Sigmoid colon (tissue), 7 donors: Measurements from ENCODE around the gene MUC20. TPM values are rescaled to one million over a fixed set of nuclear protein-coding genes. Genes with fewer than 3 reads are reported as not detected.

ENCODE experiments used
- DNase-seq: peaks from one replicate; pipeline ENCODE4 v3.0.0-alpha.2; 2019
- H3K27ac ChIP-seq, 4 donors: fragments of 200-600 bp; sonication (generic); one replicate each; pipeline ENCODE4 v1.5.1; 2016 to 2019; ENCODE audit warnings: mild to moderate bottlenecking in 1 of 4
- H3K27me3 ChIP-seq, 3 donors: fragments of 200-600 bp; sonication (generic); one replicate each; pipeline ENCODE4 v1.5.1; 2019; ENCODE audit warnings: mild to moderate bottlenecking in 1 of 3
- H3K36me3 ChIP-seq, 4 donors: fragments of 200-600 bp; sonication (generic); one replicate each; pipeline ENCODE4 v1.5.1; 2016 to 2019
- H3K4me1 ChIP-seq, 4 donors: fragments of 200-600 bp; sonication (generic); one replicate each; pipeline ENCODE4 v1.5.1; 2017 to 2019
- H3K4me3 ChIP-seq, 4 donors: fragments of 200-600 bp; sonication (generic); one replicate each; pipeline ENCODE4 v1.5.1; 2017 to 2019; ENCODE audit warnings: mild to moderate bottlenecking in 2 of 4, moderate library complexity in 1 of 4
- H3K9me3 ChIP-seq, 4 donors: fragments of 200-600 bp in 3 of 4; sonication (generic) in 3 of 4; one replicate each; pipeline versions ENCODE4 v1.5.1 to v1.6.1; 2013 to 2019
- EP300 ChIP-seq, 4 donors: sonication (generic); formaldehyde crosslinking; IDR thresholded peaks; one replicate each; pipeline ENCODE4 v1.6.1; 2017; ENCODE audit warnings: antibody characterized with exemption in 4 of 4
- POLR2A ChIP-seq, 2 donors: fragments of 450-650 bp; IDR thresholded peaks; one replicate each; pipeline ENCODE4 v1.6.1; 2016; ENCODE audit warnings: antibody characterized with exemption in 2 of 2, mild to moderate bottlenecking in 2 of 2, moderate library complexity in 2 of 2
- POLR2AphosphoS5 ChIP-seq, 4 donors: sonication (generic); formaldehyde crosslinking; IDR thresholded peaks; one replicate each; pipeline ENCODE4 v1.6.1; 2017; ENCODE audit warnings: antibody characterized with exemption in 4 of 4
- WGBS, 2 donors: extraction: QIAGEN DNeasy Blood & Tissue Kit; methylation state at CpG; one replicate each; pipeline ENCODE4 v1.1.7; 2013; 5-methylcytosine and 5-hydroxymethylcytosine counted together
- intact Hi-C: fragments of 100-400 bp; cut with DNase I; formaldehyde crosslinking; loops from one replicate; pipeline ENCODE4 v1.15.1; 2023
- polyA plus RNA-seq, 3 donors: library from polyadenylated mRNA; stranded (reverse); fragments of 200-250 nt; gene quantifications; one replicate each; pipeline ENCODE4 v1.2.3, GENCODE V29; 2013
- total RNA-seq, 4 donors: library from RNA; depleted of rRNA; stranded (reverse); fragments of >200 nt; gene quantifications; one replicate each; pipeline ENCODE4 v1.1.0, GENCODE V29; 2016
- TF ChIP-seq, protein P1 (sequence below), 4 experiments: fragments of 450-650 bp in 3 of 4; fragments of 200-600 bp in 1 of 4; IDR thresholded peaks; one replicate each; pipeline ENCODE4 v1.5.1; 2016 to 2019; ENCODE audit warnings: antibody characterized with exemption in 4 of 4, mild to moderate bottlenecking in 3 of 4, moderate library complexity in 2 of 4
- donor health status: healthy with polysubstance abuse.
- donor health status: Bipolar disorder and iron deficiency.
- donor health status: healthy.

The MUC20 gene
- total and polyA plus RNA-seq, 7 donors: 2.9 to 48.7 (median 11.0) TPM

DNA sequence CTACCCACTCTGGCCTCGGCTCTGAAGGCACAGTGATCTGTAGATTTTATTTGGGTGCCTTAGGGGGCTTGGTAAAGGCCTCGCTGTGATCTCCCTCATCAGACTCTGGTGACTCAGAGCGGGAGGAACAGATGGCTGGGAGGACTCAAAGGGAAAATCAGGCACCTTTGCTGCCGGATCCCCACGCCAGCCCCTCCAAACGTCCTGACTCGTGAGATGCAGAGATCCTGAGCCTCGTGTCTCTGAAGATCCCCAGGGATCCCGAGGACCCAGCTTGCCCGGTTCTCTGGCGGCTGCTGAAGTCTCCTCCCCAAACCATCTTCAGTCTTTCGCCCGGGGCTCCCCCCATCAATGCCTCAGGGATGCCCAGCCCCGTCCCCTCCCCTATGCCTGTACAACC lies 32.8 kb downstream of the MUC20 start:
- H3K9me3 ChIP-seq: no peaks in the 10 kb centered on the region
- H3K4me1 ChIP-seq: peaks cover 0 to 4% (median 0%) of the 10 kb centered on the region in 4 donors
- no peak overlapping the region for H3K4me3 ChIP-seq
- no peak overlapping the region for H3K27ac ChIP-seq
- intact Hi-C loops: no loop called here
- H3K36me3 ChIP-seq: no peaks in the 10 kb centered on the region
- H3K27me3 ChIP-seq: peaks cover 4 to 21% (median 4%) of the 10 kb centered on the region in 3 donors
- 85 to 90% methylated on average over 14 of the region's 14 CpGs for WGBS, 2 donors
- no peak for TF ChIP-seq EP300 (IDR thresholded peaks at IDR 0.05)
- no peak for TF ChIP-seq POLR2A (IDR thresholded peaks at IDR 0.05)
- TF ChIP-seq, protein P1, sequence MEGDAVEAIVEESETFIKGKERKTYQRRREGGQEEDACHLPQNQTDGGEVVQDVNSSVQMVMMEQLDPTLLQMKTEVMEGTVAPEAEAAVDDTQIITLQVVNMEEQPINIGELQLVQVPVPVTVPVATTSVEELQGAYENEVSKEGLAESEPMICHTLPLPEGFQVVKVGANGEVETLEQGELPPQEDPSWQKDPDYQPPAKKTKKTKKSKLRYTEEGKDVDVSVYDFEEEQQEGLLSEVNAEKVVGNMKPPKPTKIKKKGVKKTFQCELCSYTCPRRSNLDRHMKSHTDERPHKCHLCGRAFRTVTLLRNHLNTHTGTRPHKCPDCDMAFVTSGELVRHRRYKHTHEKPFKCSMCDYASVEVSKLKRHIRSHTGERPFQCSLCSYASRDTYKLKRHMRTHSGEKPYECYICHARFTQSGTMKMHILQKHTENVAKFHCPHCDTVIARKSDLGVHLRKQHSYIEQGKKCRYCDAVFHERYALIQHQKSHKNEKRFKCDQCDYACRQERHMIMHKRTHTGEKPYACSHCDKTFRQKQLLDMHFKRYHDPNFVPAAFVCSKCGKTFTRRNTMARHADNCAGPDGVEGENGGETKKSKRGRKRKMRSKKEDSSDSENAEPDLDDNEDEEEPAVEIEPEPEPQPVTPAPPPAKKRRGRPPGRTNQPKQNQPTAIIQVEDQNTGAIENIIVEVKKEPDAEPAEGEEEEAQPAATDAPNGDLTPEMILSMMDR (IDR thresholded peaks at IDR 0.05): no peak
- no peak for TF ChIP-seq POLR2AphosphoS5 (IDR thresholded peaks at IDR 0.05)
- no peak for DNase-seq

DNA sequence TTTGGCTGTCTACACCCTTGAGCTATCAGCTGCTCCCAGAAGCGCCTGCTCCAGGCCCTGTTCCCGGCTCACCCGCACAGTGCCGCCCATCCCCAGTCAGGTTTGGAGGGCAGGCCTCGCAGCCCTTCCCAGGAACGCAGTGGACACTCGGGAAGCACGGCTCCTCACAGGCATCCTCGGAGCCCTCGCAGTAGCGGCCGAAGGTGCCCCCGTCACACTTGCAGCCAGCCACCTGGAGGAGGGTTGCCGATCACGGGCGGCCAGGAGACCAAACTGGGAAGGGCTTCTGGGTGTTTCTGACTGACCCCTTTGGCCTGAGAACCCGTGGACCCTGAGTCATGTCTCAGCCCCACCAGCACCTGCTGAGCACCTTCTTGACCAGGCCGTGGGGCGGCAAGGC lies 33.4 kb downstream of the MUC20 start:
- Histone ChIP-seq H3K27me3 (peaks cover 0 to 16% (median 4%) of the 10 kb centered on the region in 3 donors), H3K4me3 (no peak overlapping the region), H3K36me3 (no peaks in the 10 kb centered on the region), H3K4me1 (peaks cover 0 to 4% (median 0%) of the 10 kb centered on the region in 4 donors), H3K27ac (no peak overlapping the region), H3K9me3 (no peaks in the 10 kb centered on the region)
- DNase-seq: no peak
- TF ChIP-seq POLR2A (IDR thresholded peaks at IDR 0.05): no peak
- no peak for TF ChIP-seq POLR2AphosphoS5 (IDR thresholded peaks at IDR 0.05)
- no peak for TF ChIP-seq EP300 (IDR thresholded peaks at IDR 0.05)
- TF ChIP-seq, protein P1 (IDR thresholded peaks at IDR 0.05): no peak
- intact Hi-C loops: no loop called here
- WGBS, 2 donors: 94 to 95% methylated on average over 19 of the region's 19 CpGs

DNA sequence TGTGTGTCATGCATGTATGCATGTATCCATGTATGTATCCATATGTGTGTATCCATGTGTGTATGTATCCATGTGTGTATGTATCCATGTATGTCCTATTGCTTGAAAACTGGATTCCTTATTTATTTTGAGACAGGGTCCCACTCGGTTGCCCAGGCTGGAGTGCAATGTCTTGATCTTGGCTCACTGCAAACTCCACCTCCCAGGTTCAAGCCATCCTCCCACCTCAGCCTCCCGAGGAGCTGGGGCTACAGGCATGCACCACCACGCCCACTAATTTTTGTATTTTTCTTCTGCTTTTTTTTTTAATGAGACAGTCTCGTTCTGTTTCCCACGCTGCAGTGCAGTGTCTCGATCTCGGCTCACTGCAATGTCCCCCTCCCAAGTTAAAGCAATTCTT lies 34.1 kb downstream of the MUC20 start:
- peaks cover 0 to 4% (median 0%) of the 10 kb centered on the region in 4 donors for H3K4me1 ChIP-seq
- intact Hi-C loops: no loop called here
- 89 to 93% methylated on average over 7 of the region's 7 CpGs for WGBS, 2 donors
- TF ChIP-seq POLR2A (IDR thresholded peaks at IDR 0.05) (no peak), EP300 (IDR thresholded peaks at IDR 0.05) (no peak), POLR2AphosphoS5 (IDR thresholded peaks at IDR 0.05) (no peak)
- TF ChIP-seq, protein P1 (IDR thresholded peaks at IDR 0.05): no peak
- H3K4me3 ChIP-seq: no peak overlapping the region
- H3K27ac ChIP-seq: no peak overlapping the region
- no peak for DNase-seq
- no peaks in the 10 kb centered on the region for H3K36me3 ChIP-seq
- peaks cover 0 to 14% (median 4%) of the 10 kb centered on the region in 3 donors for H3K27me3 ChIP-seq
- no peaks in the 10 kb centered on the region for H3K9me3 ChIP-seq

DNA sequence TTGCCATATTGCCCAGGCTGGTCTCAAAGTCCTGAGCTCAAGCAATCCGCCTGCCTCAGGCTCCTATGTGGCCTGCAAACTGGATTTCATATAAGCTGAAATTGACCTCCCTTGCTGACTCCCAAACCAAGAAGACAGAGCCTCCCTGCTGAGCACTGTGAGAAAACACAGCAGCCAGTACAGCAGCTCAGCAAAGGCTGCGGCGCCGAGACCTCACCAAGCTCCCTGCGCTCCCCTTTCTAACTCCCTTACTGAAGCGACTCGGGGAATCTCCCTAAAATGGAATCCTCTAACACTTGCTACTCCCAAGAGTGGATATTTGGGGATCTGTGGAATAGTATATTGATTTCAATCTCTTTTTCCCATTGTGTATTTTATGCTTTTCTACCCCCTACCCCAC lies 34.6 kb downstream of the MUC20 start:
- peaks cover 0 to 12% (median 4%) of the 10 kb centered on the region in 3 donors for H3K27me3 ChIP-seq
- H3K4me1 ChIP-seq: peaks cover 0 to 4% (median 0%) of the 10 kb centered on the region in 4 donors
- TF ChIP-seq, protein P1 (IDR thresholded peaks at IDR 0.05): no peak
- TF ChIP-seq POLR2A (IDR thresholded peaks at IDR 0.05): no peak
- no peak for TF ChIP-seq POLR2AphosphoS5 (IDR thresholded peaks at IDR 0.05)
- no peak for TF ChIP-seq EP300 (IDR thresholded peaks at IDR 0.05)
- intact Hi-C loops: no loop called here
- no peak for DNase-seq
- H3K4me3 ChIP-seq: no peak overlapping the region
- no peaks in the 10 kb centered on the region for H3K9me3 ChIP-seq
- H3K27ac ChIP-seq: no peak overlapping the region
- WGBS, 2 donors: 95 to 98% methylated on average over 7 of the region's 7 CpGs
- H3K36me3 ChIP-seq: no peaks in the 10 kb centered on the region
